ENCODE results near the gene MAPK8. TPM values are rescaled to one million over a fixed set of nuclear protein-coding genes. Genes with fewer than 3 reads are reported as not detected.

Gene MAPK8
- total and polyA plus RNA-seq, 9 of the 15 experiments (the other 6 are each of a cell fraction or from before 2014, with no cell fraction given), result 6.4 to 159 (median 71.0) TPM

- H3K9me3 ChIP-seq (replicated peaks; ENCODE audit: control insufficient read depth, insufficient read depth, low read depth, low read length), result no peaks in the 10 kb centered on the region
- intact Hi-C loops (cut with micrococcal nuclease), result no loop called here
- DNase-seq (ENCODE audit: extremely low read depth in 1 of 4, low spot score in 3 of 4) (peak; percentile 47 to 77 (median 60)), FAIRE-seq (peak; percentile 40), ATAC-seq (peak; percentile 78)
- no peaks in the 10 kb centered on the region for H3K9me1 ChIP-seq (ENCODE audit: control insufficient read depth, insufficient read depth, low read length)
- BruUV-seq (replicated peaks), result no TSS peak
- no peak overlapping the region for H3K4me2 ChIP-seq (ENCODE audit: insufficient read depth, low read length)
- ChIA-PET POLR2A (interaction anchor here (0.6 to 1.2 kb wide), 8 partner anchors 8 to 81 kb away, joined by 3 to 5 read pairs (median 3); no protein-coding TSS in a partner anchor), CTCF (ENCODE audit: low intra/inter-chr PET ratio) (interaction anchor here (0.8 kb wide), 1 partner anchor 20 kb away, joined by 3 read pairs; no protein-coding TSS in a partner anchor)
- peak overlapping the region; percentile 35 to 87 for H3K9ac ChIP-seq (ENCODE audit: insufficient read depth in 1 of 2, low read depth in 2 of 2, low read length in 2 of 2)
- H3K4me3 ChIP-seq, result no peak overlapping the region
- H3K27me3 ChIP-seq (ENCODE audit: control insufficient read depth in 2 of 2, insufficient read depth in 2 of 2, low read length in 2 of 2), result no peaks in the 10 kb centered on the region
- H4K20me1 ChIP-seq (replicated peaks; ENCODE audit: control insufficient read depth, insufficient read depth, low read length), result no peaks in the 10 kb centered on the region
- WGBS (ENCODE audit: insufficient coverage, low coverage, missing lambda C conversion rate), result 49% methylated on average over 8 of the region's 8 CpGs
- H3K79me2 ChIP-seq (ENCODE audit: control insufficient read depth, insufficient read depth, low read length), result peaks cover 53% of the 10 kb centered on the region
- H2AFZ ChIP-seq (ENCODE audit: low read depth, low read length), result peak overlapping the region; percentile 20; the same call in 1 of the 2 replicates
- peaks cover 71 to 78% of the 10 kb centered on the region in 2 experiments for H3K4me1 ChIP-seq (replicated peaks in 1 of 2; ENCODE audit: control insufficient read depth in 2 of 2, insufficient read depth in 2 of 2, low read length in 2 of 2)
- H3K27ac ChIP-seq (ENCODE audit: extremely low read depth, low read depth, low read length), result peak overlapping the region; percentile 59; the same call in 2 of the 3 replicates
- in situ Hi-C loops (cut with MboI), result no loop called here
- peaks cover 19% of the 10 kb centered on the region; the same call in 2 of the 3 replicates for H3K36me3 ChIP-seq (ENCODE audit: control insufficient read depth, insufficient read depth, low read length)
- no peak for TF ChIP-seq ZNF561 (CRISPR knock-in tag; conservative IDR thresholded peaks at IDR 0.05)
- TF ChIP-seq RAD21 (CRISPR knock-in tag; conservative IDR thresholded peaks at IDR 0.05 in 1 of 2, IDR thresholded peaks at IDR 0.05 in 1 of 2), result peak; percentile 53 to 57
- 0 out of 4 replicates have a peak, but pooled peaks of 1 of the 2 experiments have one; percentile 30 for TF ChIP-seq ZNF639 (CRISPR knock-in tag; conservative IDR thresholded peaks at IDR 0.05 in 1 of 2, IDR thresholded peaks at IDR 0.05 in 1 of 2)
- no peak for TF ChIP-seq ZNF512 (tag; IDR thresholded peaks at IDR 0.05)
- TF ChIP-seq PPARD (CRISPR knock-in tag; IDR thresholded peaks at IDR 0.05), result no peak
- TF ChIP-seq ID3 (CRISPR knock-in tag; IDR thresholded peaks at IDR 0.05), result no peak
- 0 out of 2 replicates have a peak, but pooled peaks have one; percentile 22 for TF ChIP-seq ID3 (tag; IDR thresholded peaks at IDR 0.05)
- peak in 2 of 3 experiments; percentile 50 to 54; a peak in 4 of 6 replicates for TF ChIP-seq CTCF (IDR thresholded peaks at IDR 0.05 in 2 of 3, conservative IDR thresholded peaks at IDR 0.05 in 1 of 3; ENCODE audit: insufficient read depth in 2 of 3, low read depth in 1 of 3, low read length in 3 of 3)
- TF ChIP-seq KLF13 (tag; IDR thresholded peaks at IDR 0.05; ENCODE audit: borderline replicate concordance, low read depth), result 0 out of 2 replicates have a peak, but pooled peaks have one; percentile 23
- TF ChIP-seq TFAP4 (CRISPR knock-in tag; IDR thresholded peaks at IDR 0.05; ENCODE audit: borderline replicate concordance), result peak; percentile 77
These were observed 157.0 kb downstream of the MAPK8 start for GRCh38 chr10:48463318-48464003.

Data from K562 (cell line).